IMR-90 (cell line): ENCODE results near the gene C3. TPM values are rescaled to one million over a fixed set of nuclear protein-coding genes. Genes with fewer than 3 reads are reported as not detected.

Source experiments
- ELK1 ChIP-seq: fragments of 150-350 bp; IDR thresholded peaks from 2 replicates; pipeline ENCODE4 v1.6.1; 2016; ENCODE audit warnings: low read depth, mild to moderate bottlenecking, low read length, moderate library complexity, borderline replicate concordance
- polyA plus RNA-seq, 3 experiments: library from polyadenylated mRNA; depleted of rRNA; stranded (reverse); fragments of >200 nt; gene quantifications; 2 replicates each; pipeline ENCODE4 v1.2.3, GENCODE V29; 2012; ENCODE audit warnings: low replicate concordance in 1 of 3
- total RNA-seq: library from RNA; depleted of rRNA; stranded (reverse); fragments of >200 nt; gene quantifications from 2 replicates; pipeline ENCODE4 v1.2.3, GENCODE V29; 2012

C3 gene
- total and polyA plus RNA-seq, 2 of the 4 experiments (the other 2 are of a cell fraction): 0.36 TPM; not detected in 1

DNA sequence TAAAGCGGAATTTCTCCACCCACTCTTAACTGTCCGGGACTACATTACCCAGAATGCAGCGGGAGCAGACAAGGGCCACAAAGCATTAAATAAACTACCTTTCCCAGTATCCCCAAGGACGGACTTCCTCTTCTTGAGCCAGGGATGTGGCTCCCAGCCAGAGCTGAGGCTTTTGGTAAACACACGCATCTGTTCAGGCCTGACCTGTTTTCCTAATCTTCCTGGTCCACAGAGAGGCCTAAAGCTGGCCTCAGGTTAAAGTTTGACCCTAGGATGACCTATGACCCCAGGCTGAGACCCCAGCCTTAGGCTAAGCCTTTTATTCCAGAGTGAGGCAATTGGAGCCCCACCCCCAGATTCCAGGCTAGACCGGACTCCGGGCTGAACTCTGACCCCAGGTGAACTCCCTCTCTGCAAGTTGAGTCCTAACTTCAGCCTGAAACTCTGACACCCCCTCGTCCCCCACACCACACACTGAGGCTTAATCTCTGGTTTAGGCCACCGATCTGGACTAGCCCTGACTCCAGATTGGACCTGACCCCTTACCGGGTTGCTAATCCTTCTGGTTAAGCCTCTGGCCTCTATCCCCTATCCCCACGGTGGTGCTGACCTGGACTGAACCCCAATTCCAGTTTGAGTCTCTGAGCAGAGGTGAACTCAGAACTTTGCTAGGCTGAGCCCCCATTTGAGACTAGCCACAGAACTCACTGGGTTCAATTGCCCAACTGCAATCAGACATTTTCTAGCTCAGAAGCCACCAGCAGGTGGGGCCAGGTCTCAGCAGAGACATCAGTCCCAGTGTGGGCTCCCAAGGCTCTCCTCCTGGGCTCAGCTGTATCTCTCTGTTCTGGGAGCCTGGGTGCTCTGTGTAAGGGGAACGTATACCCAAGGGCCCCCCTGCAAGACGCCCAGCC is 17.7 kb upstream of the C3 start (continued):
- TF ChIP-seq ELK1: no peak
